ENCODE results near the gene SH3BP1.

- TF ChIP-seq CTCF (IDR thresholded peaks at IDR 0.05), result no peak
- TF ChIP-seq POLR2A (IDR thresholded peaks at IDR 0.05), result no peak
Observed at GRCh38 chr22:37655252-37655563, 15.7 kb downstream of the SH3BP1 start.

Measured in uterus (tissue), 2 donors.